Thyroid gland (tissue), 4 donors: ENCODE data around the gene C6orf15. TPM values are rescaled to one million over a fixed set of nuclear protein-coding genes. Genes with fewer than 3 reads are reported as not detected.

ENCODE experiments used
- DNase-seq, 2 donors: peaks; one replicate each; pipeline ENCODE4 v3.0.0-alpha.2; 2019
- H3K27ac ChIP-seq, 3 donors: fragments of 200-600 bp; sonication (generic); 1 replicate in 2 of 3; 2 replicates in 1 of 3; pipeline ENCODE4 v1.5.1; 2016 to 2019; ENCODE audit warnings: mild to moderate bottlenecking in 1 of 3, moderate library complexity in 1 of 3
- H3K27me3 ChIP-seq: fragments of 200-600 bp; sonication (generic); one replicate; pipeline ENCODE4 v1.5.1; 2019
- H3K36me3 ChIP-seq, 2 donors: fragments of 200-600 bp; sonication (generic); one replicate each; pipeline ENCODE4 v1.5.1; 2016 to 2019
- H3K4me1 ChIP-seq, 2 donors: fragments of 200-600 bp; sonication (generic); one replicate each; pipeline ENCODE4 v1.5.1; 2017 to 2019
- H3K4me3 ChIP-seq, 3 donors: fragments of 200-600 bp; sonication (generic); replicated peaks in 1 of 3; 1 replicate in 2 of 3; 2 replicates in 1 of 3; pipeline ENCODE4 v1.5.1; 2016; ENCODE audit warnings: mild to moderate bottlenecking in 1 of 3
- H3K9me3 ChIP-seq: fragments of 200-600 bp; sonication (generic); one replicate; pipeline ENCODE4 v1.5.1; 2017
- POLR2A ChIP-seq, 2 donors: fragments of 450-650 bp; IDR thresholded peaks; one replicate each; pipeline ENCODE4 v1.6.1; 2017; ENCODE audit warnings: antibody characterized with exemption in 2 of 2, mild to moderate bottlenecking in 2 of 2, moderate library complexity in 1 of 2
- WGBS, 2 donors: methylation state at CpG; one replicate each; pipeline ENCODE4 v1.1.5; 2017; 5-methylcytosine and 5-hydroxymethylcytosine counted together
- intact Hi-C: fragments of 100-400 bp; cut with DNase I; formaldehyde crosslinking; loops from one replicate; pipeline ENCODE4 v1.15.1; 2023
- total RNA-seq, 4 donors: library from RNA; depleted of rRNA; stranded (reverse); fragments of >200 nt; gene quantifications; one replicate each; pipeline ENCODE4 v1.2.3, GENCODE V29; 2016
- TF ChIP-seq, protein P1 (sequence below), 6 experiments: fragments of 200-600 bp in 3 of 6; fragments of 450-650 bp in 3 of 6; sonication (generic) in 3 of 6; IDR thresholded peaks; one replicate each; pipeline ENCODE4 v1.5.1; 2016 to 2019; ENCODE audit warnings: antibody characterized with exemption in 6 of 6, mild to moderate bottlenecking in 2 of 6, inconsistent platforms in 1 of 6, moderate library complexity in 1 of 6

The C6orf15 gene
- total RNA-seq, 4 donors from 2014 or later, result not detected

- intact Hi-C loops, result no loop called here
- no peaks in the 10 kb centered on the region for H3K27me3 ChIP-seq
- H3K4me3 ChIP-seq, result no peak overlapping the region
- no peaks in the 10 kb centered on the region for H3K36me3 ChIP-seq
- DNase-seq, result no peak
- H3K9me3 ChIP-seq, result no peaks in the 10 kb centered on the region
- H3K27ac ChIP-seq, result no peak overlapping the region
- TF ChIP-seq, protein P1, sequence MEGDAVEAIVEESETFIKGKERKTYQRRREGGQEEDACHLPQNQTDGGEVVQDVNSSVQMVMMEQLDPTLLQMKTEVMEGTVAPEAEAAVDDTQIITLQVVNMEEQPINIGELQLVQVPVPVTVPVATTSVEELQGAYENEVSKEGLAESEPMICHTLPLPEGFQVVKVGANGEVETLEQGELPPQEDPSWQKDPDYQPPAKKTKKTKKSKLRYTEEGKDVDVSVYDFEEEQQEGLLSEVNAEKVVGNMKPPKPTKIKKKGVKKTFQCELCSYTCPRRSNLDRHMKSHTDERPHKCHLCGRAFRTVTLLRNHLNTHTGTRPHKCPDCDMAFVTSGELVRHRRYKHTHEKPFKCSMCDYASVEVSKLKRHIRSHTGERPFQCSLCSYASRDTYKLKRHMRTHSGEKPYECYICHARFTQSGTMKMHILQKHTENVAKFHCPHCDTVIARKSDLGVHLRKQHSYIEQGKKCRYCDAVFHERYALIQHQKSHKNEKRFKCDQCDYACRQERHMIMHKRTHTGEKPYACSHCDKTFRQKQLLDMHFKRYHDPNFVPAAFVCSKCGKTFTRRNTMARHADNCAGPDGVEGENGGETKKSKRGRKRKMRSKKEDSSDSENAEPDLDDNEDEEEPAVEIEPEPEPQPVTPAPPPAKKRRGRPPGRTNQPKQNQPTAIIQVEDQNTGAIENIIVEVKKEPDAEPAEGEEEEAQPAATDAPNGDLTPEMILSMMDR (IDR thresholded peaks at IDR 0.05), result no peak
- TF ChIP-seq POLR2A (IDR thresholded peaks at IDR 0.05), result no peak
- peaks cover 16 to 27% of the 10 kb centered on the region in 2 donors for H3K4me1 ChIP-seq
- 70 to 74% methylated on average over 11 of the region's 11 CpGs for WGBS, 2 donors
Measured at GRCh38 chr6:31110825-31111582, 1.4 kb downstream of the C6orf15 start.

- Histone ChIP-seq H3K4me3 (no peak overlapping the region), H3K36me3 (no peaks in the 10 kb centered on the region), H3K9me3 (no peaks in the 10 kb centered on the region), H3K27ac (no peak overlapping the region), H3K27me3 (no peaks in the 10 kb centered on the region), H3K4me1 (peaks cover 0 to 2% of the 10 kb centered on the region in 2 donors)
- DNase-seq, result no peak
- intact Hi-C loops, result no loop called here
- 84 to 89% methylated on average over 4 of the region's 4 CpGs for WGBS, 2 donors
- TF ChIP-seq POLR2A (IDR thresholded peaks at IDR 0.05), result no peak
- TF ChIP-seq, protein P1 (IDR thresholded peaks at IDR 0.05), result no peak
Measured at GRCh38 chr6:31107052-31107451, 5.3 kb downstream of the C6orf15 start.

DNA sequence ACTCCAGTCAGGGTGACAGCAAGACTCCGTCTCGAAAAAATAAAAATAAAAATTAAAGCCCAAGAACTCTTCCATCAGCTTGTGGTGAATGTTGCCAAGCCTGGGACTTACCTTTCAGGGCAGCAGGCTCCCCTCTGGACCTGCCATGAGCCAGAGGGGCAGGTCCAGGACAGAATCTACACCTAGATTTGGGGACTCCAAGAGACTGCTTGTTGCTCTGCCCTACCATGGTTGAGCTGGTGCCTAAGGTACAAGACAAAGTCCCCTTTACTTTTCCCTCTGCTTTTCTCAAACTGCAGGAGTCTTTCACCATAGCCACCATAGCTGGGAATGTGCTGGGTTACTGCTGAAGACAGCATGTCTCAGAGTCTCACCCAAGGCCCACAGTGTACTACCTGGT lies 9.2 kb downstream of the C6orf15 start:
- WGBS, 2 donors, result 93 to 95% methylated on average over 2 of the region's 2 CpGs
- intact Hi-C loops, result no loop called here

GRCh38 chr6:31098449-31098938 lies 13.9 kb downstream of the C6orf15 start:
- 93 to 98% methylated on average over 4 of the region's 4 CpGs for WGBS, 2 donors
- H3K4me1 ChIP-seq, result peaks cover 0 to 8% of the 10 kb centered on the region in 2 donors
- intact Hi-C loops, result no loop called here
- DNase-seq, result no peak
- H3K9me3 ChIP-seq, result no peaks in the 10 kb centered on the region
- H3K4me3 ChIP-seq, result no peak overlapping the region
- H3K27ac ChIP-seq, result no peak overlapping the region
- TF ChIP-seq, protein P1 (IDR thresholded peaks at IDR 0.05), result no peak
- no peak for TF ChIP-seq POLR2A (IDR thresholded peaks at IDR 0.05)
- no peaks in the 10 kb centered on the region for H3K27me3 ChIP-seq
- no peaks in the 10 kb centered on the region for H3K36me3 ChIP-seq

More for the DNA sequence above, 9.2 kb downstream of the C6orf15 start:
- no peaks in the 10 kb centered on the region for H3K9me3 ChIP-seq
- no peak for DNase-seq
- no peaks in the 10 kb centered on the region for H3K27me3 ChIP-seq
- H3K4me3 ChIP-seq, result no peak overlapping the region
- no peaks in the 10 kb centered on the region for H3K36me3 ChIP-seq
- no peak for TF ChIP-seq POLR2A (IDR thresholded peaks at IDR 0.05)
- TF ChIP-seq, protein P1 (IDR thresholded peaks at IDR 0.05), result no peak
- no peak overlapping the region for H3K27ac ChIP-seq
- H3K4me1 ChIP-seq, result peaks cover 0 to 3% of the 10 kb centered on the region in 2 donors

DNA sequence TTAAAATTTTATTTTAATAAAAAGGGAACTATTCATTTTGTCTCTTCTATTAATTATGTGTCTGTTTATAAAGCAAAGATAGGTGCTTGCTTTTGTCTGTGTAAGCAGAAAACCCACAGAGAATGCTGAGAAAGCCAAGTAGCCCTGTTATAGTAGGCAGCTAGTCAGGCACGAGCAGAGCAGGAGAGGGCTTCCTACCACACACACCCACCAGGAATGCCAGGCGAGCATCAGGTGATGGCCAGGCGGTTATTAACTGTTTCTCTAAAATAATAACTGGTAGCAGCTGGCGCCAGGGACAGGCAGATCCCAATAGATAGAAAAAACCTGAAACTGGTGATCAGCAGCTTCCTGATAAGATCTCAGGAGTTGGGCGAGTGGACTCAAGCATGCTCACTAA lies 15.7 kb downstream of the C6orf15 start:
- Histone ChIP-seq H3K4me3 (no peak overlapping the region), H3K9me3 (no peaks in the 10 kb centered on the region), H3K27ac (peak overlapping the region in 2 of 3 donors; percentile 17 to 34), H3K4me1 (peaks cover 0 to 5% of the 10 kb centered on the region in 2 donors), H3K36me3 (no peaks in the 10 kb centered on the region), H3K27me3 (no peaks in the 10 kb centered on the region)
- DNase-seq, result peak; percentile 33 to 76
- intact Hi-C loops, result no loop called here
- no peak for TF ChIP-seq POLR2A (IDR thresholded peaks at IDR 0.05)
- TF ChIP-seq, protein P1 (IDR thresholded peaks at IDR 0.05), result no peak
- 48 to 60% methylated on average over 5 of the region's 5 CpGs for WGBS, 2 donors
